Suprapubic skin (tissue), 3 donors: ENCODE measurements around the gene FETUB.

Source experiments
- CTCF ChIP-seq, 2 donors: fragments of 200-600 bp in 1 of 2; fragments of 450-650 bp in 1 of 2; sonication (generic) in 1 of 2; IDR thresholded peaks; one replicate each; pipeline ENCODE4 v1.5.1; 2016 to 2019; ENCODE audit warnings: antibody characterized with exemption in 2 of 2, mild to moderate bottlenecking in 1 of 2, moderate library complexity in 1 of 2
- POLR2A ChIP-seq, 2 donors: fragments of 450-650 bp; IDR thresholded peaks; one replicate each; pipeline ENCODE4 v1.6.1; 2017; ENCODE audit warnings: antibody characterized with exemption in 2 of 2, mild to moderate bottlenecking in 2 of 2, moderate library complexity in 2 of 2

GRCh38 chr3:186644683-186645082 lies 4.5 kb downstream of the FETUB start:
- TF ChIP-seq CTCF (IDR thresholded peaks at IDR 0.05), result no peak
- no peak for TF ChIP-seq POLR2A (IDR thresholded peaks at IDR 0.05)
